ENCODE data around the gene PRPF40A. TPM values are rescaled to one million over a fixed set of nuclear protein-coding genes. Genes with fewer than 3 reads are reported as not detected.

PRPF40A gene
- total and polyA plus RNA-seq, 2 of the 8 experiments (the other 6 are each of a cell fraction or from before 2014, with no cell fraction given), result 85.5 to 176 TPM

DNA sequence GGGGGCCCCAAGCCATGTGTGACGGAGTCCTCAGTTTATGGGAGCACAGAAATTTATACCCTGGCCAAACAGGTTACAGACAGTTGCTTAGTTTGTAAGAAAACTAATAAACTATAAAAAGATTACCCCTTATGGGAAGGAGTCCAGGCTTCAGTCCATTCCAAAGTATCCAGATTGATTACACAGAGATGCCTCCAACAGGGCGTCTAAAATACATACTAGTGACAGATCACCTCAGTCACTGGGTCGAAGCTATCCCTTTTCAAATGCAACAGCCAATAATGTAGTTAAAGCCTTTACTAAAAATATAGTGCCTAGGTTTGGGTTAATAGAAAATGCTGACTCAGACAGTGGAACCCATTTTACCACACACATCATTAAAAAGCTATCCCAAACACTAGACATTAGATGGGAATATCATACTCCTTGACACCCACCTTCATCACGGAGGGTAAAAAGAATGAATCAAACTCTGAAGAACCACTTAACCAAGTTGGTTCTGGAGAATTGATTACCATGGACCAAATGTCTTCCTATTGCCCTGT, 10.7 kb downstream of the PRPF40A start:
- Histone ChIP-seq H3K23me2 (ENCODE audit: low read depth, low read length) (no peaks in the 10 kb centered on the region), H3K4me2 (ENCODE audit: insufficient read depth in 1 of 2, low read depth in 2 of 2, low read length in 2 of 2) (no peak overlapping the region), H4K91ac (replicated peaks; ENCODE audit: insufficient read length, low read length) (no peak overlapping the region), H2BK15ac (ENCODE audit: low read length) (no peak overlapping the region), H3K14ac (ENCODE audit: insufficient read length) (no peak overlapping the region), H3K56ac (replicated peaks; ENCODE audit: insufficient read length, low read depth, low read length) (no peak overlapping the region), H3K9ac (replicated peaks in 1 of 4; ENCODE audit: extremely low read depth in 1 of 4, low read depth in 3 of 4, low read length in 3 of 4) (no peak overlapping the region), H3K4ac (replicated peaks; ENCODE audit: insufficient read length, low read depth, low read length) (no peak overlapping the region), H3K18ac (ENCODE audit: extremely low read depth, low read length) (no peak overlapping the region), H2BK5ac (ENCODE audit: low read depth, low read length) (no peak overlapping the region), H2AFZ (ENCODE audit: low read length) (no peak overlapping the region), H2BK20ac (ENCODE audit: low read length) (no peak overlapping the region), H3K27ac (ENCODE audit: low read depth, low read length) (no peak overlapping the region), H3K4me3 (ENCODE audit: extremely low read depth in 1 of 4, insufficient read depth in 2 of 4, low read depth in 3 of 4, low read length in 4 of 4) (no peak overlapping the region), H3K23ac (ENCODE audit: insufficient read length) (no peak overlapping the region), H2AK5ac (ENCODE audit: low read depth, low read length) (no peak overlapping the region), H2BK12ac (ENCODE audit: low read depth, low read length) (no peak overlapping the region), H2BK120ac (replicated peaks; ENCODE audit: low read depth, low read length) (no peak overlapping the region), H3K4me1 (replicated peaks in 1 of 4; ENCODE audit: control insufficient read depth in 3 of 4, insufficient read depth in 4 of 4, low read length in 3 of 4) (peaks cover 0 to 4% (median 2%) of the 10 kb centered on the region in 4 experiments; a peak in 3 of 7 replicates), H3K79me1 (ENCODE audit: low read depth, low read length) (peaks cover 5% of the 10 kb centered on the region), H3K36me3 (ENCODE audit: control insufficient read depth in 2 of 4, insufficient read depth in 4 of 4, low read length in 3 of 4) (peaks cover 3 to 36% (median 11%) of the 10 kb centered on the region in 4 experiments; a peak in 6 of 8 replicates), H3K79me2 (ENCODE audit: control insufficient read depth in 1 of 2, insufficient read depth in 2 of 2, low read length in 2 of 2) (peaks cover 34 to 100% of the 10 kb centered on the region in 2 experiments), H4K20me1 (replicated peaks in 1 of 2; ENCODE audit: control insufficient read depth in 1 of 2, insufficient read depth in 2 of 2, low read length in 2 of 2) (peaks cover 15 to 22% of the 10 kb centered on the region in 2 experiments), H3K9me3 (ENCODE audit: insufficient read depth in 2 of 2, low read depth in 1 of 2, low read length in 1 of 2) (no peaks in the 10 kb centered on the region), H3K27me3 (replicated peaks in 1 of 4; ENCODE audit: control insufficient read depth in 3 of 4, extremely low read depth in 1 of 4, insufficient read depth in 3 of 4, low read length in 3 of 4) (no peaks in the 10 kb centered on the region), H4K8ac (ENCODE audit: extremely low read depth, insufficient read depth, low read length) (no peak overlapping the region), H4K5ac (ENCODE audit: insufficient read length, low read depth, low read length) (no peak overlapping the region)
- DNase-seq (ENCODE audit: low read depth in 1 of 2, low spot score in 2 of 2) (no peak), FAIRE-seq (no peak)
- WGBS, 2 experiments (ENCODE audit: extremely low coverage in 1 of 2, insufficient coverage in 1 of 2, insufficient read length in 1 of 2, insufficient replicate concordance in 2 of 2, low coverage in 1 of 2, low lambda C conversion rate in 2 of 2, missing lambda C conversion rate in 1 of 2), result 94% methylated on average over 4 of the region's 4 CpGs; no CpG with 5 or more reads in 1 of the 2 experiments
- TF ChIP-seq BACH1 (IDR thresholded peaks at IDR 0.05; ENCODE audit: low read length), result no peak
- TF ChIP-seq MAFK (IDR thresholded peaks at IDR 0.05; ENCODE audit: low read depth, low read length), result peak; percentile 39
- TF ChIP-seq JUND (IDR thresholded peaks at IDR 0.05; ENCODE audit: low read length), result no peak
- TF ChIP-seq CEBPB (IDR thresholded peaks at IDR 0.05; ENCODE audit: low read depth, low read length), result no peak
- no peak for TF ChIP-seq FOSL1 (IDR thresholded peaks at IDR 0.05; ENCODE audit: insufficient read depth, low read depth, low read length)
- no peak for TF ChIP-seq GTF2F1 (IDR thresholded peaks at IDR 0.05; ENCODE audit: borderline replicate concordance, low read depth, low read length)
- no peak for TF ChIP-seq KDM1A (IDR thresholded peaks at IDR 0.05; ENCODE audit: borderline replicate concordance, low read length)
- no peak for TF ChIP-seq SP4 (IDR thresholded peaks at IDR 0.05; ENCODE audit: low read length)
- CTCF ChIA-PET (ENCODE audit: partially characterized antibody), result interaction anchor here (5.8 kb wide), 1 partner anchor 10 kb away, joined by 52 read pairs; the partner anchor contains the start of gene PRPF40A
- POLR2A ChIA-PET (ENCODE audit: partially characterized antibody), result interaction anchor here (0.8 to 8.0 kb wide), 5 partner anchors 10 to 24 kb away, joined by 3 to 68 read pairs (median 5); partner anchors contain the start of genes ARL6IP6 and PRPF40A

Measured in H1 (cell line).